Heart left ventricle (tissue), 13 donors: ENCODE data around the gene PAK1.

Experiments used
- CTCF ChIP-seq, 12 donors: fragments of 200-600 bp; sonication (generic) in 4 of 12; IDR thresholded peaks; one replicate each; pipeline versions ENCODE4 v1.5.0 to v1.8.0; 2018 to 2022; ENCODE audit warnings: antibody characterized with exemption in 12 of 12, mild to moderate bottlenecking in 5 of 12
- POLR2A ChIP-seq, 2 donors: fragments of 450-650 bp; IDR thresholded peaks; one replicate each; pipeline ENCODE4 v1.6.1; 2017; ENCODE audit warnings: antibody characterized with exemption in 2 of 2, mild to moderate bottlenecking in 2 of 2, moderate library complexity in 2 of 2
- donor health status: ischemic (EF 13 %, LVEDD 7.1; RV severe dilation, severe dysfunction).
- donor health status: DM: no; HTN: yes; CAD: no.
- donor health status: DM: no; HTN: no; CAD: no.
- donor health status: ischemic (EF 25% LVEDD 6.9; RV normal size, moderate dysfunction).
- donor health status: ischemic (EF 25% LVEDD 5.7; RV mildly dilated, moderate dysfunction).
- donor health status: ischemic (EF 35%, LVEDD 5.7; RV mildly dilated, moderate dysfunction).
- donor health status: nonischemic (EF 11% LVEDD 7.7; RV severe dilation, severe dysfunction).
- donor health status: DM: yes; HTN: yes; CAD: no.
- donor health status: PGD.
- donor health status: ischemic (EF 29% LVEDD 5.4; RV normal size, mild dysfunction).
- donor health status: nonischemic (EF 23%, LVEDD 6.1; RV moderate dilation, normal function).

GRCh38 chr11:77400271-77400670 lies 73.6 kb downstream of the PAK1 start:
- TF ChIP-seq CTCF (IDR thresholded peaks at IDR 0.05) (no peak), POLR2A (IDR thresholded peaks at IDR 0.05) (no peak)
